Islet of Langerhans (tissue), 1 donor: ENCODE data around the gene ADCY9.

Experiments
- FAIRE-seq: peaks from one replicate; lab custom pipeline; 2011; peaks lifted over from hg19 to GRCh38; lab: Jason Lieb, UNC

ADCY9 gene

GRCh38 chr16:4003166-4003565 lies 113.1 kb downstream of the ADCY9 start:
- no peak for FAIRE-seq

GRCh38 chr16:4002121-4002520 lies 114.1 kb downstream of the ADCY9 start:
- no peak for FAIRE-seq

GRCh38 chr16:3999479-4000325 lies 116.5 kb downstream of the ADCY9 start:
- no peak for FAIRE-seq

GRCh38 chr16:3998793-3999478 lies 117.3 kb downstream of the ADCY9 start:
- FAIRE-seq: no peak

- FAIRE-seq: no peak
Observed at GRCh38 chr16:3997231-3997841, 118.9 kb downstream of the ADCY9 start.

GRCh38 chr16:3995001-3995400 lies 121.2 kb downstream of the ADCY9 start:
- FAIRE-seq: no peak

GRCh38 chr16:3993052-3993785 lies 123.0 kb downstream of the ADCY9 start:
- no peak for FAIRE-seq

GRCh38 chr16:3992297-3993051 lies 123.8 kb downstream of the ADCY9 start:
- FAIRE-seq: no peak

- no peak for FAIRE-seq
Observed at GRCh38 chr16:3988824-3989223, 127.4 kb downstream of the ADCY9 start.

GRCh38 chr16:3988011-3988410 lies 128.2 kb downstream of the ADCY9 start:
- no peak for FAIRE-seq

- no peak for FAIRE-seq
Observed at GRCh38 chr16:3987231-3987630, 129.0 kb downstream of the ADCY9 start.

GRCh38 chr16:3986235-3986544 lies 130.1 kb downstream of the ADCY9 start:
- FAIRE-seq: no peak

GRCh38 chr16:3984111-3985060 lies 131.9 kb downstream of the ADCY9 start:
- no peak for FAIRE-seq

GRCh38 chr16:3983081-3983520 lies 133.1 kb downstream of the ADCY9 start:
- no peak for FAIRE-seq

GRCh38 chr16:3982216-3982615 lies 134.0 kb downstream of the ADCY9 start:
- no peak for FAIRE-seq

GRCh38 chr16:3980253-3981111 lies 135.8 kb downstream of the ADCY9 start:
- FAIRE-seq: no peak

GRCh38 chr16:3979518-3979917 lies 136.7 kb downstream of the ADCY9 start:
- FAIRE-seq: no peak

GRCh38 chr16:3979070-3979469 lies 137.2 kb downstream of the ADCY9 start:
- FAIRE-seq: no peak

GRCh38 chr16:3977376-3977775 lies 138.9 kb downstream of the ADCY9 start:
- no peak for FAIRE-seq

- FAIRE-seq: no peak
Observed at GRCh38 chr16:3974751-3975150, 141.5 kb downstream of the ADCY9 start.
